Uterus (tissue), 2 donors: ENCODE results near the gene USP25.

ENCODE experiments used
- CTCF ChIP-seq, 4 experiments: fragments of 200-600 bp in 2 of 4; fragments of 450-650 bp in 2 of 4; sonication (generic) in 2 of 4; IDR thresholded peaks; one replicate each; pipeline ENCODE4 v1.5.1; 2016 to 2019; ENCODE audit warnings: antibody characterized with exemption in 4 of 4, mild to moderate bottlenecking in 2 of 4, moderate library complexity in 1 of 4
- POLR2A ChIP-seq, 2 donors: fragments of 450-650 bp; IDR thresholded peaks; one replicate each; pipeline ENCODE4 v1.6.1; 2016; ENCODE audit warnings: antibody characterized with exemption in 2 of 2, mild to moderate bottlenecking in 1 of 2, moderate library complexity in 1 of 2

- TF ChIP-seq CTCF (IDR thresholded peaks at IDR 0.05) (no peak), POLR2A (IDR thresholded peaks at IDR 0.05) (no peak)
These were observed 16.4 kb upstream of the USP25 start for GRCh38 chr21:15713412-15713811.
